NCI-H510A (cell line): ENCODE data around the gene GSE1.

Experiments
- DNase-seq: peaks from one replicate; lab custom pipeline; 2025; lab: John Stamatoyannopoulos, UW

Gene GSE1

GRCh38 chr16:85724936-85725335, 111.8 kb downstream of the GSE1 start:
- no peak for DNase-seq
